H9 (cell line): ENCODE results near the gene MME. TPM values are rescaled to one million over a fixed set of nuclear protein-coding genes. Genes with fewer than 3 reads are reported as not detected.

Experiments
- DNase-seq: peaks from one replicate; pipeline ENCODE4 v3.0.0-alpha.2; 2017
- H2AFZ ChIP-seq: one replicate; pipeline ENCODE4 v1.6.1; 2013; ENCODE audit warnings: mild to moderate bottlenecking, low read length, control low read depth, moderate library complexity
- H2AK5ac ChIP-seq: 2 replicates; pipeline ENCODE4 v1.6.1; 2013; ENCODE audit warnings: low read length, control low read depth, mixed read lengths; ENCODE audit not compliant: insufficient read length
- H2BK120ac ChIP-seq: one replicate; pipeline ENCODE4 v1.6.1; 2013; ENCODE audit warnings: low read depth, mild to moderate bottlenecking, low read length, control low read depth, inconsistent platforms; ENCODE audit not compliant: poor library complexity, severe bottlenecking
- H2BK12ac ChIP-seq: 2 replicates; pipeline ENCODE4 v1.6.1; 2013; ENCODE audit warnings: low read length, control low read depth, mixed read lengths, low read depth; ENCODE audit not compliant: insufficient read length
- H2BK15ac ChIP-seq: 2 replicates; pipeline ENCODE4 v1.6.1; 2013; ENCODE audit warnings: low read depth, low read length, control low read depth
- H2BK20ac ChIP-seq: one replicate; pipeline ENCODE4 v1.6.1; 2013; ENCODE audit warnings: low read depth, mild to moderate bottlenecking, low read length, control low read depth, inconsistent platforms; ENCODE audit not compliant: poor library complexity, severe bottlenecking
- H2BK5ac ChIP-seq: 2 replicates; pipeline ENCODE4 v1.6.1; 2013; ENCODE audit warnings: low read length, control low read depth, mixed read lengths; ENCODE audit not compliant: insufficient read length
- H3K14ac ChIP-seq: 2 replicates; pipeline ENCODE4 v1.6.1; 2013; ENCODE audit warnings: low read length, control low read depth; ENCODE audit not compliant: insufficient read depth
- H3K18ac ChIP-seq: 2 replicates; pipeline ENCODE4 v1.6.1; 2013; ENCODE audit warnings: low read depth, mild to moderate bottlenecking, mixed read lengths, low read length, control low read depth; ENCODE audit not compliant: insufficient read length
- H3K23ac ChIP-seq: 2 replicates; pipeline ENCODE4 v1.6.1; 2013; ENCODE audit warnings: low read length, control low read depth, mixed read lengths, low read depth; ENCODE audit not compliant: insufficient read length
- H3K23me2 ChIP-seq: 2 replicates; pipeline ENCODE4 v1.6.1; 2013; ENCODE audit warnings: low read depth, mild to moderate bottlenecking, mixed read lengths, low read length, control low read depth; ENCODE audit not compliant: insufficient read length, poor library complexity, severe bottlenecking
- H3K27ac ChIP-seq: 2 replicates; pipeline ENCODE4 v1.5.1; 2013; ENCODE audit warnings: low read length, control low read depth, mixed read lengths, low read depth; ENCODE audit not compliant: insufficient read length
- H3K27me3 ChIP-seq: 2 replicates; pipeline ENCODE4 v1.6.1; 2013; ENCODE audit warnings: low read length, control low read depth, inconsistent platforms; ENCODE audit not compliant: insufficient read depth
- H3K4ac ChIP-seq: 2 replicates; pipeline ENCODE4 v1.6.1; 2013; ENCODE audit warnings: low read depth, mild to moderate bottlenecking, control low read depth, inconsistent platforms, low read length, moderate library complexity
- H3K4me1 ChIP-seq: 2 replicates; pipeline ENCODE4 v1.6.1; 2013; ENCODE audit warnings: low read length, control low read depth, inconsistent platforms; ENCODE audit not compliant: insufficient read depth
- H3K4me2 ChIP-seq: 2 replicates; pipeline ENCODE4 v1.6.1; 2013; ENCODE audit warnings: low read length, control low read depth, mixed read lengths; ENCODE audit not compliant: insufficient read length, insufficient read depth
- H3K56ac ChIP-seq: 2 replicates; pipeline ENCODE4 v1.6.1; 2013; ENCODE audit warnings: low read depth, mild to moderate bottlenecking, mixed read lengths, low read length, control low read depth; ENCODE audit not compliant: insufficient read length
- H3K79me1 ChIP-seq: 2 replicates; pipeline ENCODE4 v1.6.1; 2013; ENCODE audit warnings: low read depth, mild to moderate bottlenecking, moderate library complexity, low read length, control low read depth, inconsistent platforms; ENCODE audit not compliant: insufficient read depth, poor library complexity, severe bottlenecking
- H3K79me2 ChIP-seq: 2 replicates; pipeline ENCODE4 v1.6.1; 2013; ENCODE audit warnings: low read length, control low read depth, inconsistent platforms; ENCODE audit not compliant: insufficient read depth
- H3K9ac ChIP-seq: 2 replicates; pipeline ENCODE4 v1.6.1; 2013; ENCODE audit warnings: low read length, control low read depth, mixed read lengths; ENCODE audit not compliant: insufficient read length; ENCODE audit errors: extremely low read depth
- H3K9me3 ChIP-seq: one replicate; pipeline ENCODE4 v1.6.1; 2013; ENCODE audit warnings: low read depth, low read length, inconsistent platforms; ENCODE audit not compliant: control insufficient read depth
- H3T11ph ChIP-seq: one replicate; pipeline ENCODE4 v1.6.1; 2013; ENCODE audit warnings: mild to moderate bottlenecking, low read length, control low read depth, inconsistent platforms
- H4K20me1 ChIP-seq: one replicate; pipeline ENCODE4 v1.6.1; 2013; ENCODE audit not compliant: control insufficient read depth, insufficient read length, insufficient read depth
- H4K5ac ChIP-seq: 2 replicates; pipeline ENCODE4 v1.6.1; 2013; ENCODE audit warnings: low read depth, mild to moderate bottlenecking, mixed read lengths, low read length, control low read depth; ENCODE audit not compliant: insufficient read length
- H4K8ac ChIP-seq: replicated peaks from 2 replicates; pipeline ENCODE4 v1.6.1; 2013; ENCODE audit warnings: low read length, control low read depth, mixed read lengths, low read depth; ENCODE audit not compliant: insufficient read length
- H4K91ac ChIP-seq: 2 replicates; pipeline ENCODE4 v1.6.1; 2013; ENCODE audit warnings: low read depth, mild to moderate bottlenecking, moderate library complexity, mixed read lengths, low read length, control low read depth; ENCODE audit not compliant: insufficient read length
- H3K27ac Mint-ChIP-seq, 3 experiments: 2 replicates in 2 of 3; 3 replicates in 1 of 3; pipeline ENCODE4 v1.8.0; 2020 to 2021; ENCODE audit warnings: mixed read lengths in 3 of 3, mild to moderate bottlenecking in 1 of 3, moderate library complexity in 1 of 3
- H3K27me3 Mint-ChIP-seq: 2 replicates; pipeline ENCODE4 v1.8.0; 2021; ENCODE audit warnings: low read depth, mild to moderate bottlenecking, moderate library complexity, mixed read lengths
- H3K36me3 Mint-ChIP-seq, 3 experiments: 2 replicates in 2 of 3; 3 replicates in 1 of 3; pipeline ENCODE4 v1.8.0; 2020 to 2021; ENCODE audit warnings: low read depth in 3 of 3, mixed read lengths in 3 of 3; ENCODE audit not compliant: insufficient read depth in 1 of 3
- H3K4me1 Mint-ChIP-seq, 2 experiments: 2 replicates each; pipeline ENCODE4 v1.8.0; 2020; ENCODE audit warnings: mixed read lengths in 2 of 2
- H3K4me3 Mint-ChIP-seq, 2 experiments: 2 replicates in 1 of 2; 3 replicates in 1 of 2; pipeline ENCODE4 v1.8.0; 2020 to 2021; ENCODE audit warnings: mild to moderate bottlenecking in 2 of 2, mixed read lengths in 2 of 2, moderate library complexity in 1 of 2
- H3K9me3 Mint-ChIP-seq, 2 experiments: 2 replicates in 1 of 2; 3 replicates in 1 of 2; pipeline ENCODE4 v1.8.0; 2020; ENCODE audit warnings: mild to moderate bottlenecking in 2 of 2, mixed read lengths in 2 of 2, moderate library complexity in 1 of 2
- CTCF ChIP-seq: fragments of 200-600 bp; sonication (generic); conservative IDR thresholded peaks from 3 replicates; pipeline ENCODE4 v1.8.0; 2021; ENCODE audit warnings: antibody characterized with exemption, mild to moderate bottlenecking
- WGBS: extraction: QIAGEN DNeasy Blood & Tissue Kit; methylation state at CpG from one replicate; pipeline ENCODE4 v1.1.7; 2013; ENCODE audit warnings: missing lambda C conversion rate, low lambda C conversion rate, mixed read lengths; ENCODE audit not compliant: insufficient read length; ENCODE audit errors: extremely low coverage; 5-methylcytosine and 5-hydroxymethylcytosine counted together
- total RNA-seq: library from RNA; stranded (reverse); gene quantifications from 2 replicates; pipeline ENCODE4 v1.2.1, GENCODE V29; 2021

The MME gene
- total RNA-seq, 1 experiment from 2014 or later: 16.4 TPM

GRCh38 chr3:155111971-155112370 lies 31.9 kb downstream of the MME start:
- no peak overlapping the region for H3K9ac ChIP-seq
- no peak overlapping the region for H2BK120ac ChIP-seq
- H3K27ac ChIP-seq: no peak overlapping the region
- no peaks in the 10 kb centered on the region for H3K4me1 ChIP-seq
- no peak overlapping the region for H2BK20ac ChIP-seq
- no peak overlapping the region for H4K5ac ChIP-seq
- no peak overlapping the region for H3K4ac ChIP-seq
- no peaks in the 10 kb centered on the region for H4K20me1 ChIP-seq
- no peaks in the 10 kb centered on the region for H3K27me3 Mint-ChIP-seq
- H3T11ph ChIP-seq: no peak overlapping the region
- H3K27ac Mint-ChIP-seq: no peak overlapping the region
- no peak overlapping the region for H2AK5ac ChIP-seq
- H3K79me1 ChIP-seq: no peaks in the 10 kb centered on the region
- DNase-seq: no peak
- no peaks in the 10 kb centered on the region for H3K9me3 ChIP-seq
- TF ChIP-seq CTCF: no peak
- H2BK15ac ChIP-seq: no peak overlapping the region
- no peak overlapping the region for H3K56ac ChIP-seq
- no peaks in the 10 kb centered on the region for H3K23me2 ChIP-seq
- no peak overlapping the region for H2BK12ac ChIP-seq
- H3K4me1 Mint-ChIP-seq: no peaks in the 10 kb centered on the region
- no peak overlapping the region for H2AFZ ChIP-seq
- no peak overlapping the region for H4K91ac ChIP-seq
- no peaks in the 10 kb centered on the region for H3K79me2 ChIP-seq
- no peaks in the 10 kb centered on the region for H3K9me3 Mint-ChIP-seq
- no peaks in the 10 kb centered on the region for H3K27me3 ChIP-seq
- no peak overlapping the region for H3K18ac ChIP-seq
- H3K23ac ChIP-seq: no peak overlapping the region
- H3K36me3 Mint-ChIP-seq: no peaks in the 10 kb centered on the region
- no peak overlapping the region for H4K8ac ChIP-seq
- WGBS: no CpG with 5 or more reads among the region's 4 CpGs
- H3K4me3 Mint-ChIP-seq: no peak overlapping the region
- H3K14ac ChIP-seq: no peak overlapping the region
- no peak overlapping the region for H3K4me2 ChIP-seq
- no peak overlapping the region for H2BK5ac ChIP-seq
